ENCODE results near the gene RAD18. TPM values are rescaled to one million over a fixed set of nuclear protein-coding genes. Genes with fewer than 3 reads are reported as not detected.

Gene RAD18
- polyA plus RNA-seq, 12 donors = 4.3 to 12.9 (median 7.4) TPM; not detected in 1

DNA sequence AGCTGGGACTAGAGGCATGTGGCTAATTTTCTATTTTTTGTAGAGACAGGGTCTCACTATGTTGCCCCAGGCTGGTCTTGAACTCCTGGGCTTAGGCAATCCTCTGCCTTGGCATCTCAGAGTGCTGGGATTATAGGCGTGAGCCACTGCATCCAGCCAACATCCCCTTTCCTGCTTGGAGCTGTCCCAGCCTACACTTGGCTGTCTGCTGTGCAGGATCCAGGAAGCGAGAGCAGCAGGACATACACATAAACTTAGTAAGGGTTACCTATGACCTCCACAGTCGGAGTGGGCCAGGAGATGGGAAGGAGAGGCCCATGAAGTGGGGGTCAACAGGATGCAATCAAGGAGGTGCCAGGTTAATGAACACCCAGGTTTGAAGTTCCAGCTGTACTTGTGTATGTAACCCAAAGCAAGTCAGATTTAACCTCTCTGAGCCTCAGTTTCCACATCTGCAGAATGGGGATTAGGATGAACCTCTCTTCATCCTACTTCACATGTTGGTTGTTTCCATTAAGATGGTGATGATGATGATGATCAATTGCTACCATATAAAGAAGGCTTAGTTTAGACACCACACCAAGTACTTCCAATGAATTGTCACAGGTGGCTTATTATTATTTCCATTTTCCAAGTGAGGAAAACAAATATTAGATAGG is 124.4 kb downstream of the RAD18 start:
- no peak for DNase-seq

DNA sequence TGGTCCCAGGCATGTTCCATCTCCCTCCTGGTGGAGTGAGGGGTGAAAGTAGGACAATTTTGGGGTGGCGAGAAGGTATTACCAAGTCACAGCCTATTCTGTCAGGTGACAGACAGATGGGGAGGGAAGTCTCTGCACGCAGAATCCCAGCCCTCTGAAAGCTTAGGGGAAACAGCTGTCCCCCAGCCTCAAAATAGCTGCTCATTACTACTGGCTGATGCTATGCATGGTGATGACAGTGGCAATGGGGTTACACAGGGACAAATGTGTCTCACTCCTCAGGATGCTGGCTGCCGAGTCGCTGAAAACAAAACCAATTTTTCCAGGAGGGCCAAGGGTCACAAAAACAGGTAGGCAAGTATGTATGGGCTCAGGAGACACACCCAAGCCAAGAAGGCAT is 125.0 kb downstream of the RAD18 start:
- DNase-seq = no peak

DNA sequence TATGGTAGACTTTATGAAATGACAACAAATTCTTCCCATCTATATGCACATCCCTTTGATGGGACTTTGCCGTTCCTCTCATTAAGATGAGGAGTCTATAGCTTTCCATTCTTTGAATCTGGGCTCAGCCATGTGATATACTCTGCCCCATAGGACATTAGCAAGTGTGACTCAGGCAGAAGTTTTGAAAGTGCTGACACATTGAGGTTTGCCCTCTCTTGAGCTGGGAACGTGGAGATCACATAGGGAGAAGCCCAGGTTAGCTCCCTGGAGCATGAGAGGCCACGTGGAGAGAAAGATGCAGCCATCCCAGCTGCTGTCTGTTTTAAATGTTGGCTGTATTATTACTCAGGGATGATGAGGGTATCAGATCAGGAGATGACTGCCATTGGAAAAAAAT is 126.1 kb downstream of the RAD18 start:
- DNase-seq = no peak

DNA sequence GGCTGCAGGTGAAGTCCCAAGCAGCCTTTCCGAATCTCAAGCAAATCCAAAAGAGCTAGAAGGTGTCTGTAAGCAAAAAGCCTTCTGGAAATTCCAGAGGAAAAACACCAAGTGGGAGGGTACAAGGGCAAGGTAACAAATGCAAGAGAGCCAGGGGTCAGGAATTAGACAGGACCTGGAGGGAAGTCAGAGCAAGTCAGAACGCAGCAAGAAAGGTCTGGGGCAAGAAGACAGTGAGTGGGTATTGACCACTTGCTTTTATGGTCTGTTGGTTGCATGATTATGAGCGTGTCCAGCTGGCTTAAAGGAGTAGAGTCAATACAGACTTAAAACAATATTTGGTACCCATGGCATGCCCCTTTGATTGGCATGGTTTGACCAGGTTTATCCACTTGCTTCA is 127.2 kb downstream of the RAD18 start:
- no peak for DNase-seq

DNA sequence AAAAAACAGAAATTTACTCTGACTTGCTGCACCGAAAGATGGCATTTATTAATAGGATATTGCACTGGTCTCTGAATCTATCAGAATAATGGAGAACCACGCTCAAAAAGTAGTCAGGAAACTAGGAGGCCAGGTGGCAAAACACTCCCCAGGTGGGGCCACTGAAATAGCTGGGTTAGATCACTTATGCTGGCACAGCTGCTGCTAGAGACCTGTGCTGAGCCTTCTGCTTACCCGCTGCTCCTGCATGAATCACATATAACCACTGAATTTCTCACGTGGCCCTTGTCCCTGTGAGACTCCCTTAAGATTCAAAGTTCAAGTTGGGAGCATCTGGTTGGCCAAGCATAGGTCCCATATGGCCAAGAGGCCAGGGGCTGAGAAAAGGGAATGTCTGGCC is 127.9 kb downstream of the RAD18 start:
- DNase-seq = no peak

DNA sequence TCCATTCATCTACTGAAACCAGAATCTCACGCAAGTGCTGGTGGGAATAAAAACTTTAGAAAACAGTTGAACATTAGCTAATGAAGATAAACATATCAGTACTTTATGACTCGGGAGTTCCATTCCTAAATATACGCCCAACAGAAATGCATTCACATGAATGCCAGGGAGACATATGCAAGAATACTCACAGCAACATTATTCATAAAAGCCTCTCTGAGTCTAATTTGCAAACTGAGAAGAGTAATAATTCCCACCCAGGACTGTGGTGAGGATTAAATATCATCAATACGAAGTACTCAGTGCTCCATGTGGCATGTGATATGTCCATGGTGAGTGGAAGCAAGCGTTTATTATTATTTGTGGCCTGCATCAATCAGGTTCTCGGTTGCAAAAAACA is 128.3 kb downstream of the RAD18 start:
- DNase-seq = no peak

DNA sequence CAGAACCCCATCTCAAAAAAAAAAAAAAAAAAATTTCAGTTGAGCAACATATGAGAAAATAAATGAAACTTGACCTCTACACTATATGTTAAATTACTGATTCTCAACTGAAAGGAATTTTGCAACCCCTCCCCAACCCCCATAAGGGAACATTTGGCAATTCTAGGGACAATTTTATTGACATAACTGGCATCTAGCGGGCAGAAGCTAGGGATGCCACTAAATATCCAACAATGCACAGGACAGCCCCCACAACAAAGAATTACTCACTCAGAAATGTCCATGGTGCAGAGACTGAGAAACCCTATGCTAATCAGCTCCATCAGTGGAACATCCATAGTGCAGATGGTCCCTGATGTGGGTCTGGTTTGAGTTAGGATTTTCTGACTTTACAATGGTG is 135.6 kb downstream of the RAD18 start:
- DNase-seq = no peak

Other genes starting within 250 kb of the RAD18 start
- 100 to 1,000 TPM in 10 of 12 donors, 10 to 100 TPM in 1, not detected in 1; 88.1 to 325 (median 250) TPM for gene CAV3, start 229.7 kb downstream of the RAD18 start, polyA plus RNA-seq (ENCODE audit: insufficient read length in 12 of 12)
- gene OXTR, start 193.9 kb downstream of the RAD18 start, polyA plus RNA-seq (ENCODE audit: insufficient read length in 12 of 12) = 10 to 100 TPM in 4 of 12 donors, 1 to 10 TPM in 7, not detected in 1; 3.6 to 13.5 (median 8.0) TPM

Data from muscle of arm (tissue), 12 donors.